GM12864 (cell line): ENCODE data around the gene CACNA1C.

Experiments
- DNase-seq: peaks from one replicate; pipeline ENCODE4 v3.0.0-alpha.2; 2011; ENCODE audit warnings: low read depth
- H3K4me3 ChIP-seq: 2 replicates; pipeline ENCODE4 v1.5.1; 2011; ENCODE audit warnings: mild to moderate bottlenecking, low read depth, low read length, control low read depth
- TF ChIP-seq, protein P1 (sequence below): IDR thresholded peaks from 2 replicates; pipeline ENCODE4 v1.5.1; 2011; ENCODE audit warnings: low read depth, mild to moderate bottlenecking, moderate library complexity, low read length, control low read depth, inconsistent platforms; ENCODE audit errors: missing control alignments

The CACNA1C gene

DNA sequence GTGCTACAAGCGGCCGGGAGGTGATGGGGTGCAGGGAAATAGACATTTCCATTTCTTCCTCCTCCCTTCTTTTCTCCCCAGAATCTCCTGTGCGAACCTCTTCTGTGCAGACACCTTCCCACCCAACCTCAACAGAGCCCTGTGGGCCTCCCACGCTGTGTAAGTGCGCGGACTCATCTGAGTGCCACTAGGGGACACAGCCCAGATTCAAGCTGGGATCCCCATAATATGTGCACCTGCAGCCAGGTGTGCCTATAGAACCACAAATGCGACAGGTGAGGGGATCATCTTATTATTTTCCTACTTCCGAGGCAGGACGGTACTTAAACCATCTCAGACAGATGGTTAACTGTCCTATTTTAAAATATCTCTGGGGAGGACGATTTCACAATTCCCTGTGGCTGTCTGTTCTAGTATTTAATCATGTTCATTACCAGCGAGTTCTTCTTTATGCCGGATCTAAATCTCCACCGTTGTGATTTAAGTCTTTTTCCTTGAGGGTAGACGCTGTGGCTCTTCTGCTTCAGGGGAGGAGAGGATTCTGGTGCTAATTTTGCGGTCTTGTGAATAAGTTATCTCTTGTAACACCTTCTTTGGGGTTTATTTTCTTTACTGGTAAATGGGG, 17.2 kb upstream of the CACNA1C start:
- TF ChIP-seq, protein P1, sequence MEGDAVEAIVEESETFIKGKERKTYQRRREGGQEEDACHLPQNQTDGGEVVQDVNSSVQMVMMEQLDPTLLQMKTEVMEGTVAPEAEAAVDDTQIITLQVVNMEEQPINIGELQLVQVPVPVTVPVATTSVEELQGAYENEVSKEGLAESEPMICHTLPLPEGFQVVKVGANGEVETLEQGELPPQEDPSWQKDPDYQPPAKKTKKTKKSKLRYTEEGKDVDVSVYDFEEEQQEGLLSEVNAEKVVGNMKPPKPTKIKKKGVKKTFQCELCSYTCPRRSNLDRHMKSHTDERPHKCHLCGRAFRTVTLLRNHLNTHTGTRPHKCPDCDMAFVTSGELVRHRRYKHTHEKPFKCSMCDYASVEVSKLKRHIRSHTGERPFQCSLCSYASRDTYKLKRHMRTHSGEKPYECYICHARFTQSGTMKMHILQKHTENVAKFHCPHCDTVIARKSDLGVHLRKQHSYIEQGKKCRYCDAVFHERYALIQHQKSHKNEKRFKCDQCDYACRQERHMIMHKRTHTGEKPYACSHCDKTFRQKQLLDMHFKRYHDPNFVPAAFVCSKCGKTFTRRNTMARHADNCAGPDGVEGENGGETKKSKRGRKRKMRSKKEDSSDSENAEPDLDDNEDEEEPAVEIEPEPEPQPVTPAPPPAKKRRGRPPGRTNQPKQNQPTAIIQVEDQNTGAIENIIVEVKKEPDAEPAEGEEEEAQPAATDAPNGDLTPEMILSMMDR: no peak
- DNase-seq: no peak
- no peak overlapping the region; the same call in 1 of the 2 replicates for H3K4me3 ChIP-seq

DNA sequence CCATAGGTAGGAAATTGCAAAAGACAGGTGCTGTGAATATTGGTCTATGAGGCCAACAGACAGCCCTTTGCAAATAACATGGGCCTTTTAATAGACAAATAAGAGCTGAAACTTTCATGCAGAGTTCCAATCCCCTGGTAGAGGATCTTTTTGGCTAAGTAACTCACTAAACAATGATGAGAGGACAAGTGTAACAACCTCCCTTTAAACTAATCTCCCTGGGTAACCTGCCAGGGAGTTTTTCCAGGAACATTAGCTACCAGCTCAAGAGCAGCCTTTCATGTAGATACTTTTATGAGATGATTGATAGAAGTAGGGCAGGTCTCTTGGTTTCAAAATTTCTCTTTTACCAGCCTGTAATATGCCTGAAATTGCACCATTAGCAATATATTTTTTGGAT, 13.8 kb upstream of the CACNA1C start:
- no peak overlapping the region for H3K4me3 ChIP-seq
- TF ChIP-seq, protein P1: no peak
- no peak for DNase-seq

DNA sequence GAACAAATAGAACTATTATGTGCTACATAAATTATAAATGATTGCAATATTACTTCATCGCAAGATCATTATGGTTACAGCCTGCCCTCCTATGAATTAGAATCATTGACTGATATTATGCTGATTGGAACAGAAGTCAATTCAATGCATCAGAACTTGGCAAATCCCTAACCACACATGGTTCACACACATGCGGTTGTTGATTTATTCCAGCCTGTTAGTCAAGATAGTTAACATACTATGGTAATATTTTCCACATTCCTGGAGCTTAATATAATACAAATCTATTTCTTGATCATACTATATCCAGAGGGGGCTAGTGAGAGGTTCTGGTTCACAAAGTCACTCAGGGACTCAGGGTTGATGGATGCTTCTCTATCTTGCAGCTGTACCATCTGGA, 9.7 kb upstream of the CACNA1C start:
- no peak overlapping the region for H3K4me3 ChIP-seq
- TF ChIP-seq, protein P1: no peak
- DNase-seq: no peak

DNA sequence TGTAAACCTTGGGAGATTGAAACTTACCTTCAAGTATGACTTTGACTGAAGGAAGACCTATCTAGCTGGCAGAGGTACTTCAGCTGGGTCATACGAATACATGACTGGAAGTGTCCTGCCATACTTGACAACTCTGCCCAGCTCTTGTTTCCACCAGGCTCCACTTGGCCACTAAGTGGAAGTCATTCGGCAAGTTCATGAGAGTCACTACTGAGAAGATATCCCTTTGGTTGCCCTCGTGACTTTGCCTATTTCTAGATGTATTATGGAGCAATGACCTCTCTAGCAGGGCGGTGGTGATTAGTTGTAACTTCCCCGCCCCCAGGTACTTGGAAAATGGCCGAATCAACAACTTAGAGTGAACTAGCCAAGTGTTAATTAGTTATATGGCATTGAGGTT, 8.6 kb upstream of the CACNA1C start:
- TF ChIP-seq, protein P1: no peak

DNA sequence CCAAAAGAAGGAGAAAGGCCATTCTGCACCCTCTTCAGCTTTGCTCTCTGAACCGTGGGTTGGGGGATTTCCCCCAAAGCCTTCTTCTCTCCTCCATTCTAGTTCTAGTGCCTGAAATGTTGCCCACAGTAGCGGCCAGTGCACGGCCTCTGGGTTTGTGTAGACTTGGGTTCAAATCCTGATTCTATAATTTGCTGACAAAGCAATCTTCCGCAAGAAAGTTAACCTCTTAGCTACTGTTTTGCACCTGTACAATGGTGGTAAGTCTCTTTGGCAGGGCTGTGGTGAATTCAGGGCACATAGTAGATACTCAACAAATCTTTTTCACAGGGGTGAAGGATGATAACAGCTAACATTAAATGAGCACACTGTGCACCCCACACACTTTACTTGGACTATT, 5.8 kb upstream of the CACNA1C start:
- H3K4me3 ChIP-seq: no peak overlapping the region

More for the DNA sequence above, 8.6 kb upstream of the CACNA1C start:
- H3K4me3 ChIP-seq: no peak overlapping the region
- DNase-seq: no peak

DNA sequence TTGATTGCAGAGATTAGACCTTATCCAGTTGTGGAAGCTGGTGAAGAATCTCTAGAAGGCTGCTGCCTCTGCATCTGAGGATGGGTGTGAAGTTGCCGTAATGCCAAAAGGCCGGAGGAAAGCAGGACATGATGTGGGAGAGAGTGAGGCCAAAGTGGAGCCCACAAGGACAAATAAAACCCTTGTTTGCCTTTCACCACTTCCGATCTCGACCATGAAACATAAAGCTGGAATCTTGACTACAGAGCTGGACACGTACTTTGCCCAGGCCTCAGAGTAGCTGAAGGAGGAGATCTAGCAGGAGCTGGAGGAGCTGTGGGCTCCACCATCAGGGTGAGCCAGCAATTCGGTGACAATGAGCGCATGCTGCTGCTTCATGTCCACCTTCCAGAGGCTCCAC, 5.0 kb upstream of the CACNA1C start:
- TF ChIP-seq, protein P1: no peak
- no peak for DNase-seq
- no peak overlapping the region for H3K4me3 ChIP-seq

More for the DNA sequence above, 5.8 kb upstream of the CACNA1C start:
- DNase-seq: no peak
- TF ChIP-seq, protein P1: no peak
